Iris pigment epithelial cell (primary cell): ENCODE measurements around the gene ARHGAP44.

ENCODE experiments used
- DNase-seq: peaks from one replicate; pipeline ENCODE4 v3.0.0-alpha.2; 2011; ENCODE audit warnings: low read depth

The ARHGAP44 gene

DNA sequence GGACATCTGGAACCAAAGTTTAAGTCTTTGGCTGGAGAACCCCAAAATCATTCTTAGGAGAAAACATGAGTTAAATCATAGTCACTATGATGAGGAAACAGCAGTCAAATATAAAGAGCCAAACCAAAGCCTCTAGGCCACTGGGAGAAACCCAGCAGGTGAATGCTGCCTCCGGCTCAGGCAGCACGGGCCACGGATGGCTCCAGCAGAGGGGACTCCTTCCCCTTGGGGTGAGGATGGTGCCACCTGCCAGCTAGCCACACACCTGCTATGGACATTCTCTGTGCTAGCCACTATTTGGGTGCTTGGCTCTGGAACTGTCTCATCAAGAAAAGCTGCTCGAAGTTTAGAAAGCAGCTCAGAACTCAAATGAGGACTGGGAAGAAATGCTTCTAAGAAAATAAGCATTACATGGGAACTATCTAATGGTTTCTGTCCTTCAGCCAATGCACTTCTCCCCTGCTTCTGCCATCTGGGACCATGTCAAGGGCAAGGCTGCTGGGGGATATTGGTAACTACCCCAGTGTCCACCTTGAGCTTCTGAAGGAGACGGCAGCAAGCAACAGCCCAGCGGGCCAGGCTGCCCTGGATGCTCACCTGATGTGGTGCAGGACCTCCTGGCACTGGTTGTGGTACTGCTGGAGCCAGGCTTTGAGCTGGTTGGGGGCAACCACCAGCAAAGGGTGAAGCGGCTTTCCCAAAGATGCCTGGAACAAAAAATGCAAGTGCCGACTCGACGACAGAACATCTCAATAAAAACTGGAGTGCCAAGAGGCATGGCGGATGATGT, 206.0 kb downstream of the ARHGAP44 start:
- no peak for DNase-seq

- no peak for DNase-seq
Observed at GRCh38 chr17:12995896-12996295, 206.6 kb downstream of the ARHGAP44 start.

GRCh38 chr17:12996357-12996756, 207.1 kb downstream of the ARHGAP44 start:
- no peak for DNase-seq

- no peak for DNase-seq
Observed at GRCh38 chr17:12996941-12997340, 207.6 kb downstream of the ARHGAP44 start.

GRCh38 chr17:12998461-12998860, 209.2 kb downstream of the ARHGAP44 start:
- DNase-seq, result no peak

DNA sequence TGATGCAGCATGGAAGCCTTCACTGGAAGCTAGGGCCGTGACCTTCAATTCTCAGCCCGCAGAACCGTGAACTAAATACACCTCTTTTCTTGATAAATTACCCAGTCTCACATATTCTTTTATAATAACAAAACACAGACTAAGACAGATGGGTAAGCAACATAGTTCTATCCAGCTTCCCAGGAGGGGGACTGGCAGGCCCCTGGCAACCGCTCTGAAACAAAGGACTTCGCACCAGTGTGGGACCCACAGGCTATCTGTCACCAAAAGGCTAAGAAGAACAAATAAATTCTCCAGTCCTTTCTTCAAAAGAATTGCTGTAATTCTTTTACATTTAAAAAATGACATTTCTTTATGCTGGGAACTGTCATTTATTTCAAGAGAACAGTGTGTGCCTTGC, 209.6 kb downstream of the ARHGAP44 start:
- no peak for DNase-seq

GRCh38 chr17:13000561-13000960, 211.3 kb downstream of the ARHGAP44 start:
- DNase-seq, result no peak

- DNase-seq, result no peak
Observed at GRCh38 chr17:13001991-13002615, 212.8 kb downstream of the ARHGAP44 start.

DNA sequence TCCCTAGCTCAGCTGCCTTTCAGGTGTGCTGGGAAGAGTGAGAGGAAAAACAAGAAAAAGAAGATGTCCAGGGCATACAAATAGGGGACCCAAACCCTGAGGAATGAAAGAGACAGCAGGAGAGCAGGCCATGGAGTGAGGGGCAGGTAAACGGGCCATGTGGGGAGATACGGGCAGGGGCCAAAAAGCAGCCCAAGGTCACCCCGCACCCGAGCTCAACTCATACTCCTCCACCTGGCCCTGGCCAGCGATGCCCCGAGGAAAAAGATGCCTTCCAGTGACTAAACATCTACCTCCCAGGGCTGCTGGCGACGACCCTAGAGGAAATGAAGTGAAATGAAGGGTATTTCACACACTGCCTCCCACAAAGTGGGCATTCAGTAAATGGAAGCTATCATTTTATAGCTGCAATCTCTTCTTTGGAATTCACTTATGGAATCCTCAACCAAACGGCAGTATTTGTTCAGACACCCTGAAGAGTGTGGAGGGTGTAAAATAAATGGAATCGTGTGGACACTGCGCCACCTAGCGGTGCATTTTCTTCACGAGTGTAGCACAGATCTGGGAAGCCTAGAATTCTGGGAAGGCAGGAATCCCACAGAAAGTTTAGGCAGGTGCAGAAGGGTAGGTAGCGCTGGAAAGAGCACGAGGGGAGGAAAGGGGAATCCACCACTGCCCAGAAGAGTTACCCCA, 213.6 kb downstream of the ARHGAP44 start:
- peak; percentile 61 for DNase-seq

DNA sequence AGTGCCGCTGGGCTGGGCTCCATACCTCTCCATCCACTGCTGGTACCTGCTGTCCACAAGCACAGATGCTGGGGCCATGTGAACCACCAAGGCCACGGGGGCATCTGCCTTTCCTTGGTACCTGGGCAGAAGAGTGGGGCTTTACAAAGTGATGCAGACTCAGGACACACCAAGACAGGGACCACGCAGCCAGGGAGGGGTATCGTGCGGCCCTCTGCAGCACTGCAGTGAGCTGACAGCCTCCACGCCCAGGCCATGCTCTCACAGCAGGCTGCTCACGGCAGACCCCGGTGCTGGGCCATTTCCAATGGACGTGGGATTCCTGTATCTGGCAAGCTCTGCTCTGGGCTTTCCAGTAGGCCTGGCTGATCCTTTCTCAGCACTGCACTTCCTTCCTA, 214.2 kb downstream of the ARHGAP44 start:
- no peak for DNase-seq

GRCh38 chr17:13003927-13004326, 214.6 kb downstream of the ARHGAP44 start:
- DNase-seq, result no peak

GRCh38 chr17:13004336-13004735, 215.0 kb downstream of the ARHGAP44 start:
- no peak for DNase-seq

GRCh38 chr17:13005530-13005929, 216.2 kb downstream of the ARHGAP44 start:
- no peak for DNase-seq

DNA sequence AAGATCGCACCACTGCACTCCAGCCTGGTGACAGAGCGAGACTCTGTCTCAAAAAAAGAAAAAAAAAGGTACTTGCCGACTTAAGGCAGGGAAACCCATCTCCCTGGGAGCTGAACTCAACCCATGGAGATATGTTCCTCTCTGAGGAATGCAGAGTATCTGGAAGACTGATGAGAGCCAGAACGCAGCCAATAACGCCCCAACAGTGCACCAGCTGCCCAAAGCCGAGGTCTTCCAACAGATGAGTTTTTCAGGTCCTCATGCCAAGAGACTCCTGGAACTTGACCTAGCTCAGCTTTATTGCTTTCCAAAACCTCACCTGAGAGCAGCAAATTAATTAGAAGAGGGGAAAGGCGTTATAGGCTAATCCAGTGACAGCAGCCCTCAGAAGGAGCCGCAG, 219.2 kb downstream of the ARHGAP44 start:
- no peak for DNase-seq

DNA sequence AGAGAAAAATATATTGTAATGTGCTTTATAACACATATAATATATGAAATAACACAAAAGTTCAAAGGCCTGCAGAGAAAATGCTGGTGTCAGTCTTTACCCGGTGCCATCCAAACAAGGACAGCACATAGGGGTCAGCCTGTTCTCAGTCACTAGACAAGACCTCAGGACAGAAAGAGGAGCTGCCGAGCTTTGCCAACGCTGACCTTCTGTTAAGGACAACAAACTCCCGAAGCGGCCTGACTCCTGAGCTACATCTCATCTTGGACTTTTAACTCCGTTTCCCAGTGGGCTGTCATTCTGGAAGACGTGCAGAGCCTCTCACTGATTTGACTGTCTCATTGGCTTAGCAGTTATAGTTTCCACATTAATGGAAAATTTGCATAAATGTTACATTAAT, 221.7 kb downstream of the ARHGAP44 start:
- DNase-seq, result no peak

GRCh38 chr17:13014801-13015200, 225.5 kb downstream of the ARHGAP44 start:
- no peak for DNase-seq

GRCh38 chr17:13016881-13017654, 227.8 kb downstream of the ARHGAP44 start:
- DNase-seq, result peak; percentile 49

DNA sequence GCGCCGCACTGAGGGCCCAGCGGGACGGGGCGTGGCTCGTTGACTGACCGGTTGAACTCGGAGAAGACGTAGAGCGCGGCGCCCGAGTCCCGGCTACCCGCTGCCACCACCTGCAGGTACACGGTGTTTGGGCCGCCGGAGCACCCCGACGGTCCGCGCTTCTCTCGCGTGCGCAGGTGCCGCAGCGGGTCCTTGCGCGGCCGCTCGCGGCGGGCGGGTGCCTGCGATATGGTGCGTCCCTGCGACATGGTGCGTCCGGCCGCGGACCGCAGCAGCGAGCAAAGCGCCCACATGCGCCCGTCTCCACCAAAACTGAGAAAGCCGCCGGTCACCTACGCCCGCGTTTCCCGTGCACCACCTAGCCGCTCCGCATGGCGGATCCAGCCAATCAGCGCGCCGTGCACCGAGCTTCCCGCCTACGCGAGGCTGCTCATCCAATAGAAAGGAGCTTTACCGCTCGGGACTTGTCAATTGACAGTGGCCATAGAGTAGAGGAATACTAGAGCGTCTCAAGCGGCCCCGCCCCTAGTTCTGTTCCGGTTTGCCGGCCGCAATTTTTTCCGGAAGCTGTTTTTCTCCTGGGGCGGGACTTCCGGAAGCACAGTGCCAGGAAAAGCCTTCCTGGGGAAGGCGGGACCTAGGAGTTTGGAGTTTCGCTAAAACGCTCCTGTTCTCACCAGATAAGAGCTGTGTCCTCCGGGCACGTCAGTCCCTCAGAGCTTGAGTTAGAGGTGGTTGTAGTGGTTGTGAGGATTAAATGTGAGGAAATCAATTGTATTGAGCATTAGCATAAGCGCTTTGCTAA, 228.6 kb downstream of the ARHGAP44 start, which contains the start of gene ELAC2:
ELAC2 (minus strand) TSS at position 373 of the 805 bp plus-strand sequence; CDS start at position 293, 80 bp downstream.
- peak; percentile 99 for DNase-seq

GRCh38 chr17:13024016-13024415, 234.7 kb downstream of the ARHGAP44 start:
- DNase-seq, result no peak

- DNase-seq, result peak; percentile 41
Observed at GRCh38 chr17:13024526-13025257, 235.4 kb downstream of the ARHGAP44 start.

DNA sequence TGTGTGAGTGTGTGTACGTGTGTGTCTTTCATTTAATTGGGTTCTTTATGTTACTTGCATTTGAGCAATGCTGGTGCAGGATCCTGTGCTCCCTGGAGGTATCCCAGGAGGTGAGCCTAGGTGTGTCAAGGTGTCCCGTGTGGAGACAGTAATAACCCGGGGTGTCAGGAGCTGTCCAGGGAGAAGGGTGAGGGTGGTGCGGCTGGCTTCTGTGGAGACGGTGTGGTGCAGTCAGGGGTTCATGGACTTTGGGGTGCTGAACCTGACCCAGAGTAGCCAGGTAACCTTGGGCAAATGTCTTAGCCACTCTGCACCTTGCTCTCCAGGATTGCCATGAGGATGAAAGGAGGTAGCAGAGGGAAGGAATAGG, 235.9 kb downstream of the ARHGAP44 start:
- DNase-seq, result no peak
